Stimulated activated naive CD8-positive, alpha-beta T cell treated with anti-CD3 and anti-CD28 coated beads, Interleukin-15, Interleukin-2, amounts not matched to agents 100 ng/mL and 50 ng/mL, for 24 hours (primary cell): ENCODE data around the gene NUBP1.
A peak's percentile ranks its signal among the peaks of the same experiment; 100 is the strongest.

Experiments used
- H3K27ac Mint-ChIP-seq: one replicate; pipeline ENCODE4 v1.8.0; 2021; ENCODE audit warnings: mild to moderate bottlenecking, mixed read lengths
- H3K27me3 Mint-ChIP-seq: one replicate; pipeline ENCODE4 v1.8.0; 2021; ENCODE audit warnings: mixed read lengths
- H3K36me3 Mint-ChIP-seq: one replicate; pipeline ENCODE4 v1.8.0; 2021; ENCODE audit warnings: low read depth, mixed read lengths
- H3K4me1 Mint-ChIP-seq: one replicate; pipeline ENCODE4 v1.8.0; 2021; ENCODE audit warnings: low read depth, mixed read lengths
- H3K4me3 Mint-ChIP-seq: one replicate; pipeline ENCODE4 v1.8.0; 2021; ENCODE audit warnings: mild to moderate bottlenecking, mixed read lengths
- H3K9me3 Mint-ChIP-seq: one replicate; pipeline ENCODE4 v1.8.0; 2021; ENCODE audit warnings: mixed read lengths

NUBP1 gene

DNA sequence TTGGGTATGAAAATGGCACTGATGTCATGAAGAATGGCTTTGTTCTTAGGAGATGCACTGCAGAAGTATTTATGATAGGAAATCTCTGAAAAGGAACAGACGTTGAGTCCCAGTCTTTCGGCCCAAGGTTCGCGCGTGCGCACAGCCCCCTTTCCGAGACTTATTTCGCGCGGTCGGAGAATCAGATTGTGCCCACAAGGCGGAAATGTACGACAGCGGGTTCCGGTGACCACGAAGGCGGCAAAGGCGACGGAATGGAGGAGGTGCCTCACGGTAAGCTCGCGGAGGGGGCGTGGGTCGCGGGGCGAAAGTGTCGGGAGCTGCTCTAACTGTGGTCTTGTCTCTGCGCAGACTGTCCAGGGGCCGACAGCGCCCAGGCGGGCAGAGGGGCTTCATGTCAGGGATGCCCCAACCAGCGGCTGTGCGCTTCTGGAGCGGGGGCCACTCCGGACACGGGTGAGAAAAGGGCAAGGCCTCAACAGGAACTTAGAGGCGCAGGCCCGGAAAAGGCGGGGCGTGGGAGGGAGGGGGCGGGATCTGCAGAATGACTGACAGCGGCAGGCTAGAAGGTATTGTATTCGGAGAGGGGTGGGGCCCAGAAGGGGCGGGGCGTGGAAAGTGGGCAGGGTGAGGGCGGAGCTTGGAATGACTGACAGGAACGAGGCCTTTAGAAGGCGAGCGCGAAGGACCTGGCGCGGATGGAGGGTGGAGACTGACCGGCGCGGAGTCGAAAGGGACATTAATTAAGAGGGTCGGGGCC is at the start of gene NUBP1:
Gene NUBP1 (plus strand): TSS at position 233 of the 760 bp plus-strand sequence. CDS start 22 bp downstream, at position 255.
- Mint-ChIP-seq H3K27me3 (no peaks in the 10 kb centered on the region), H3K4me3 (peak within 1 kb of the TSS; percentile 88), H3K4me1 (peaks cover 49% of the 10 kb centered on the region), H3K36me3 (peaks cover 24% of the 10 kb centered on the region), H3K9me3 (no peaks in the 10 kb centered on the region), H3K27ac (peak within 1 kb of the TSS; percentile 99)

DNA sequence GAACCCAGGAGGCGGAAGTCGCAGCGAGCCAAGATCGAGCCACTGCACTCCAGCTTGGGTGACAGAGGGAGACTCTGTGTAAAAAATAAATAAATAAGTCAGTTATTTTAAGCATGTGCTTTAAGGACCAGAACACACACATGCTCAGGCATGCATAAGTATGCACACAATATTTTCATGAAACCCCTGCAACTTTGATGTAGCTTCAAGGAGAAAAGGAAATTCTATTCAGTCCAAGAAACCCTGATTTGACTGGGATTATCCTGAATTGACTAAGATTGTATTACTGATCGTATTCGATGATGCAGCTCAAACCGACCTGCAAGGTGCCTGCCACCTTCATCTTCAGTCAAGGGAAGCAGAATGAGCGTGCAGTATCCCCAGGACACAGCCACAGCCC is 49.8 kb upstream of the NUBP1 start:
- Mint-ChIP-seq H3K4me3 (no peak overlapping the region), H3K27ac (no peak overlapping the region), H3K36me3 (no peaks in the 10 kb centered on the region), H3K9me3 (no peaks in the 10 kb centered on the region), H3K4me1 (no peaks in the 10 kb centered on the region), H3K27me3 (peaks cover 31% of the 10 kb centered on the region)

DNA sequence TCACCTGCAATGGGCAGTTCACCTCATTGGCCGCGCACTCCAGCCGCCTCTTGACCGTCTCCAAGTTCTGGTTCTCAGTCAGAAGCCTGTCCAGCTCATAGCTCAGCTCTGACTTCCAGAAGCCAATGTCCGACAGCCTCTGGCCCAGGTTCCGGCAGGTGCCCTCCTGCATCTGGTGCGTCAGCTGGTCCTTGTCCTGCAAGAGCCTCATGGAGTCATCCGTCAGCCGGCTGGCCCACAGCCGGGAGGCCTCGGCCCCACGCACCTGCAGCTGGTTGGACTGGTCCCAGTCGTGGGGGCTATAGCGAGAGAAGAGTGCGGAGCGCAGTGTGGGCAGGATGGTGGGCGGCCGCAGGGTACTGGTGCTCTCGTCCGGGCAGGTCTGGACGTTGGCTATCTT is 49.3 kb upstream of the NUBP1 start:
- Mint-ChIP-seq H3K4me3 (no peak overlapping the region), H3K27me3 (peaks cover 31% of the 10 kb centered on the region), H3K27ac (no peak overlapping the region), H3K9me3 (no peaks in the 10 kb centered on the region), H3K4me1 (no peaks in the 10 kb centered on the region), H3K36me3 (no peaks in the 10 kb centered on the region)

DNA sequence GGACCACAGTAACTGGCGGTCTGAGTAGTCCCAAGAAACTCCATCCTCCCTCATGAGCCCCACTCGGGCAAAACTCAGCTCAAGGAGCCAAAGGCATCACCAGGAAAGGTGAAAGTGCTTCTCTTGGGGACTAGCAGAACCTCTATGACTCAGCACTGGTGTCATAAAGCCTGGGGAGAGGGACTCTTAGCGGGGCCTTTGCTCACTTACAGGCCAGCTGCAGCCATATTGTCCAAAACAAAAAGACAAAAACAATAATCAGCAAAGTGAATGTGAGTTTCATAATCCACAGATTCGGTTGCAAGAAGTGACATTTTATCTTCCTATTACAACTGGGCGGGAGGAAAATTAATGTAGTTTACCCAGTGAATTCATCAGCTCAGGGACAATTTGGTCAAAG is 48.8 kb upstream of the NUBP1 start, which contains the start of gene TEKT5:
Gene TEKT5 (minus strand): TSS at position 101 of the 400 bp plus-strand sequence. CDS start 57 bp downstream, at position 44.
- peaks cover 27% of the 10 kb centered on the region for H3K27me3 Mint-ChIP-seq
- no peak within 1 kb of the TSS for H3K27ac Mint-ChIP-seq

DNA sequence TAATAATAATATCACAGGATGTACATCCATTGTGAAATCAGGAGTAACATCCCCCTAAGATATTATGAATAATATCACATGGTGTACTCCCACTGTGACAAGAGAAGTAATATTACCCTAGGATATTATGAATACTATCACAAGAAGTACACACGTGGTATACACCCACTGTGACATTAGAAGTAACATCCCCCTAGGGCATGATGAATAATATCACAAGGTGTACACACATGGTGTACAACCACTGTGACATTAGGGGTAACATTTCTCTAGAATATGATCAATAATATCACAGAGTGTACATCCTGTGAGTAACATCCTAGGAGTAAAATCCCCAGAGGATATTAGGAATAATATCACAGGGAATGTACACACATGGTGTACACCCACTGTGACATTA is 43.9 kb upstream of the NUBP1 start:
- H3K4me3 Mint-ChIP-seq = no peak overlapping the region
- no peaks in the 10 kb centered on the region for H3K9me3 Mint-ChIP-seq
- no peaks in the 10 kb centered on the region for H3K36me3 Mint-ChIP-seq
- H3K4me1 Mint-ChIP-seq = no peaks in the 10 kb centered on the region
- H3K27ac Mint-ChIP-seq = no peak overlapping the region
- peaks cover 8% of the 10 kb centered on the region for H3K27me3 Mint-ChIP-seq

More for the DNA sequence above, 48.8 kb upstream of the NUBP1 start, which contains the start of gene TEKT5:
- Mint-ChIP-seq H3K36me3 (no peaks in the 10 kb centered on the region), H3K4me3 (no peak within 1 kb of the TSS), H3K9me3 (no peaks in the 10 kb centered on the region), H3K4me1 (no peaks in the 10 kb centered on the region)

DNA sequence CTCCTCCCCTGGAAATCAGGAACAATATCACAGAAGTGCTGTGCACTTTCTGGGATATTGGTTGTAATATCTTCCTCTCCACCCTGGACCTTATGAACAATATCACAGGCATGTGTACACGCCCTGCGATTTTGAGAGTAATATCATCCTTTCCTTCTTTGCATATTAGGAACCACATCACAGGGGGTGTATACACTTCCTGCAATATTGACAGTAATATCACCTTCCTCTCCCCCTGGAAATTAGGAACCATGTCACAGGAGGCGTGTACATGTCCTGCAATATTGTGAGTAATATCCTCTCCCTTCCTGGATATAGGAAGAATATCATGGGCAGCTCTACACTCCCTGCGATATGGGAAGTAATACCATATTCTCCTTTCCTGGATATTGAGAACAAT is 34.7 kb upstream of the NUBP1 start:
- Mint-ChIP-seq H3K27ac (no peak overlapping the region), H3K4me3 (no peak overlapping the region), H3K36me3 (no peaks in the 10 kb centered on the region), H3K4me1 (no peaks in the 10 kb centered on the region), H3K27me3 (peaks cover 11% of the 10 kb centered on the region), H3K9me3 (no peaks in the 10 kb centered on the region)

DNA sequence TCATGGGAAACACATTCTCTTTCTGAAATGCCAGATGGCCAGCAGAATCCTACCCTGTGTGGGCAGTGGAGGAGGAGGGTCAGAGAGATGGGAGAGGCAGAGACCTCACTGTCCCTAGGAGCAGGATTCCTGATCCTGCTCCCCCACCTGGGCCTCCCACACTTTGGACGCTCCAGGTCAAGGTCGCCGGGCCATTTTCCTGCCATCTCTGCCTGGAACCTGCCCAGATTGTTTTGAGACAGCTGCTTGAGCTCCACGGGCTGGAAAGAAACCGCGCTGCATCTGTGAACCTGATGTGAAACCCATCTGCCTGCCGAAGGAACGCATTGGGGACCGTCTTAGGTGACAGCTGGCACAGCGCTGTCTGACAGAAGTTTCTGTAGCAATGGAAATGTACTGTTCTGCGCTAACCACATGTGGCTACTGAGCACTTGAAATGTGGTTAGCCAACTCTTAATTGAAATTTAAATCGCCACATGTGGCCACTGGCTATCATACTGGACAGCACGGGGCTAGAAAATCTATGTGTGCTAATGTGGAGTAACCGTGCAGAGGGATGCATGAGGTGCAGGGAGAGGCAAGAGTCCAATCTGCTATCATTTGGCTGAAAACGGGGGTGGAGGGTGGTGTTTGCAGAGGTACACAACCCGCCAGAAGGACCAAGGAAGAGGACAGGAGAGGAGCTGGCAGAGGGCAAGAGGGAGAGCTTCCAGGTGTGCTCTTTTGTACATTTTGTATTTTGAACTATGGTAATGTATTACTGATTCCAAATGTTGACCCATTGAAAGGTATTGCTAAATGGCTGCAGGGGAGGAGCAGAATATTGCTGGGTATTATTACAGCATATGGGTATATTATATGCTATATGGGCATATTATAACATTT is 15.4 kb upstream of the NUBP1 start:
- H3K9me3 Mint-ChIP-seq = peaks cover 1% of the 10 kb centered on the region
- no peaks in the 10 kb centered on the region for H3K4me1 Mint-ChIP-seq
- H3K27ac Mint-ChIP-seq = no peak overlapping the region
- H3K27me3 Mint-ChIP-seq = no peaks in the 10 kb centered on the region
- no peak overlapping the region for H3K4me3 Mint-ChIP-seq
- H3K36me3 Mint-ChIP-seq = no peaks in the 10 kb centered on the region

DNA sequence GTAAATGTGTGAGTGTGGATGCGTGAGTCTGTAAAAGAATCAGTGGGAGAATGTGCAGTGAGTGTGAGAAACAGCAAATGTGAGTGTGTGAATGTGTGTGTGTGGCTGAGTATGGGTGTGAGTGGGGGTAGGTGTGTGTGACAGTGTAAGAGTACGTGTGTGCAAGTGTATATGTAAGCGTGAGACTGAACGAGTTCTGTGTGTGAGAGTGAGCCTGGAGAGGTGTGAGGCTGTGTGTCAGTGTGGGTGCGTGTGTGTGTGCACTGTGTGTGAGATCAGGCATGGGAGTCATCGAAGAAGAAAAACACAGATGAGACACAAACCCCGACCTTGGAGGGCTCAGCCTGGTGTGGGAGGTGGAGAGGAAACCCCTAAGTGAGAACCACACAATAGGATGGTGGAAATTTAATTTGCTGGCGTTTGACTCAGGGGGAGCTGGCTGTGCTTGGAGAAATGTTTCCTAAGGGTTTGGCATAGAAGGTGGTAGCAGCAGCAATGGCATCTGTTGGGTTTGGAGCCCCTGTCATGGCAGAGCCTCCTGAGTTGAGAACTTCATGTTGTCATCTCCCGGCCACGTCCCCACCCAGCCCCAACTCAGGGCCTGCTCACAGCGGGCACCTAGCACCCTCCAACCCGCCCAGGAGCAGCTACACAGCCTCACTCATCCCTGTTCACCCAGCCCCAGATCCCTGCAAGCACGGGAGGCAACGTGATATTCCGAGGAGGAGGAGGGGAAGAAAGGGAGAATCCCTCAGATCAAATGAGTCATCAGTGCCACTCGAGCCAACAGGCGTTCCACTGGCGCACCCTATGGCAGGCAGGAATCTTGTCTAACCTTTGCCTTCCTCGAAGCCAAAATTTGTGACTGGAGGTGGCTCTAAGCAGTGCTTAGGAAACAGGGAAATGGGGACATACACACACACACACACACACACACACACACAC is 14.3 kb upstream of the NUBP1 start:
- peaks cover 4% of the 10 kb centered on the region for H3K9me3 Mint-ChIP-seq
- H3K27ac Mint-ChIP-seq = no peak overlapping the region
- H3K4me1 Mint-ChIP-seq = no peaks in the 10 kb centered on the region
- H3K36me3 Mint-ChIP-seq = no peaks in the 10 kb centered on the region
- no peak overlapping the region for H3K4me3 Mint-ChIP-seq
- H3K27me3 Mint-ChIP-seq = no peaks in the 10 kb centered on the region

DNA sequence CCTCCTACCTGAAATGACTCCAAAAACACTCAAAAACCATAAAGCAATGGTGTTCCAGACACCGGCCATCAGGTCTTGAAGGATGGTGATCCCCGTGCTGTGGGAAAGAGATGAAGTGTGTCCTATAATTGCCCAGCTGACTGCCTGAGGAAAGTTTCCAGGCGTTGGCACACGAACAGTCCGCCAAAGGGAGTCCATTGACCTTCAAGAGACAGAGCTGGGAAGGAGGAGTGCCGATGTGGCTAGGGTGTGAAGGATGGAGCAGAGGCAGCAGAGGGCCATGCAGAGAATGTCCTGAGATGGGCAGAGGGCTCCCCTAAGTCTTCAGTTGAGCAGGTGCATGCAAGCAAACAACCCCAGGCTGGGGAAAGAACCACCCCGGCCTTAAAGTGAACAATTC is 11.9 kb upstream of the NUBP1 start:
- Mint-ChIP-seq H3K36me3 (no peaks in the 10 kb centered on the region), H3K27ac (no peak overlapping the region), H3K4me3 (no peak overlapping the region), H3K27me3 (no peaks in the 10 kb centered on the region), H3K4me1 (no peaks in the 10 kb centered on the region), H3K9me3 (peaks cover 4% of the 10 kb centered on the region)

DNA sequence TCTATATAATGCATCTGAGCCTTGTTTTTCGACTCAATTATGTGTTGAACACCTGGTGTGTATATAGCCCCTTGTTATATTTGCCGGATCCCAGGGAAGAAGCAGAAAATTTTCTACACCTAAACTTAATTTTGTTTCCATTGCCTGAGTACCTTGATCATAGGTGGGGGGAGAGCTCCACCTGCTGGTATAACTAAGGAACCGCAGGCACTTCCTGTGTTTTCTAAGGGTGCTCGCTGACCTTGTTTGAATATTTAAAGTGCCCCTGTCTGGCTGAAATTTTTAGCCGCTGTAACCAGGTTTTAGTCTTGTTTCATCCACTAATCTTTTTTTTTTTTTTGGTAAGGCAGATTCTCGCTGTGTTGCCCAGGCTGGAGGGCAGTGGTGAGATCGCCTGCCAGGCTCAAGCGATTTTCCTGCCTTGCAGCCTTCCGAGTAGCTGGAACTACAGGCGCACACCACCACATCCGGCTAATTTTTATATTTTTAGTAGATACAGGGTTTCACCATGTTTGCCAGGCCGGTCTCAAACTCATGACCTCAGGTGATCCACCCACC is 6.5 kb upstream of the NUBP1 start:
- Mint-ChIP-seq H3K4me1 (peaks cover 38% of the 10 kb centered on the region), H3K27me3 (no peaks in the 10 kb centered on the region), H3K9me3 (peaks cover 4% of the 10 kb centered on the region), H3K27ac (peak overlapping the region; percentile 56), H3K4me3 (peak overlapping the region; percentile 42), H3K36me3 (no peaks in the 10 kb centered on the region)

DNA sequence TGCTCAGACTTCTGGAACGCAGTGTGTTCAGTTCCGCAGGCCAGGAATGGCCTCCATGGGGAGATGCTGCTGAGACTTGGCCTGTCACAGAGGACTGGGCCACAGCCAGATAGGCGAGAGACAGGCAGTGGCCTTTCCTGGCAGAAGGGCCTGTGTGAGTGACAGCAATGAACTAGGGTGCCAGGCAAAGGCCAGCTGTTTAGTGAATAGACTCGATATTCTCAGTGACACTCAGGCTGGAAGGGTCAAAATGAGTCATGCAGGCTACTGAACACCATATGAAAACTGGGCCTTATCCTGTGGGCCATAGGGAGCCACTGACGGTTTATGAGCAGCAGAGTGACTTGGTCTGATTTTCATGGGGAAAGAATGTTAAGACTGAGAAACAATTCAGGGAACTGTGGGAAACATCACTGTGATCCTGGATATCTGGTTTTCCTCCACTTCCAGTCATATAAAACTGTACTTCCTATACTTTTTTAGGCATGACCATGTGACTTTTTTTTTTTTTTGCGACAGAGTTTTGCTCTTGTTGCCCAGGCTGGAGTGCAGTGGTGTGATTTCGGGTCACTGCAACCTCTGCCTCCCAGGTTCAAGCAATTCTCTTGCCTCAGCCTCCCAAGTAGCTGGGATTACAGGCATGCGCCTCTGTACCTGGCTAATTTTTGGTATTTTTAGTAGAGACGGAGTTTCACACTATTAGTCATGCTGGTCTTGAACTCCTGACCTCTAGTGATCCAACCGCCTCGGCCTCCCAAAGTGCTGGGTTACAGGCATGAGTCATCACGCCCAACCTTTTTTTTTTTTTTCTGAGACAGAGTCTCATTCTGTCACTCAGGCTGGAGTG is 5.2 kb upstream of the NUBP1 start:
- Mint-ChIP-seq H3K36me3 (no peaks in the 10 kb centered on the region), H3K27me3 (no peaks in the 10 kb centered on the region), H3K27ac (peak overlapping the region; percentile 58), H3K4me3 (no peak overlapping the region), H3K9me3 (peaks cover under 1% of the 10 kb centered on the region), H3K4me1 (peaks cover 43% of the 10 kb centered on the region)

DNA sequence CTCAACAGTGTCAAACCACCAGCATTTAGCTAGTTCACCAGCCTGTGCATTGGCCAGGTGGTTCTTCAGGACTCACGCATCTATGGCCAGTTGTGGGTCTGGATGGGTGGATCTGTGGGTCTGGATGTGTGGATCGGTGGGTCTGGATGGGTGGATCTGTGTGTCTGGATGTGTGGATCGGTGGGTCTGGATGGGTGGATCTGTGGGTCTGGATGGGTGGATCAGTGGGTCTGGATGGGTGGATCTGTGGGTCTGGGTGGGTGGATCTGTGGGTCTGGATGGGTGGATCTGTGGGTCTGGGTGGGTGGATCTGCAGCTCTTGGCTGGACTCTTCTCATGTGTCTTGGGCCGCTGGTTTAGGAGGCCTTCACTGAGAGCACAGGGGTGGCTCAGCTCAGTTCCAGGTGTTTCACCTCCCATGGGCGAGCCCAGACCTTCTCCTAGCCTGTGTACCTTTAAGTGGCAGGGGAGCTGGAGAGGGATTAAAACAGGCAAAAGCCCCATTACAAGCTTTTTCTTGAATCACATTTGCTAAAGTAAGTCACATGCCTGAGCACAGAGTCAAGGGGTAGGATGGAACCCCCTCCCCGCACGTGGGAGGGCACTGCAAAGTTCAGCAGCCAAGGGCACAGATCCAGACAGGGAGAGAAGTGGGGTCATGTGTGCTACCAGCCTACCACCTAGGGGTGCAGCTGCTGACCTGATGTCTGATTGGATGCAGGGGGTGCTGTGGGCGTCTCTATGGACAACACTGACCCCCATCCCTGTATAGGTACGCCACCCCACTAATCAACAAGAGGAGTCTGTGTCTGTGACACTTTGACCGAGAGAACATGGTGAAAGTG is 3.4 kb upstream of the NUBP1 start:
- H3K36me3 Mint-ChIP-seq = no peaks in the 10 kb centered on the region
- H3K4me1 Mint-ChIP-seq = peaks cover 54% of the 10 kb centered on the region

DNA sequence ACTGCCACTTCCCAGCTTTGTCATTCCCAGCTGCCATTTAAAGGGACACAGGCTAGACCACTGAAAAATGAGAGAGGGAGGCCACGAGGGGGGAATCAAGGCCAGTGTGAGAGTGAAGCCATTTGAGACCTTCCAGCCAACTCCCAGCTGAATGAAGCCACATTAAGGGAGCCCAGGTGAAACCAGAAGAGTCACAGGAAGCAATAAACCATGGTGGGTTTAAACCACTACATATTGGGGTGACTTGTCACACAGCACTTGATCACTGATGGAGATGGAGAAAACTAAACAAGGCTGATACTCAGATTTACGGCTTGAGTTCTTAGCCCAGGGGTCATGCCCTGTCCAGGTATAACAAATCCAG is 2.8 kb upstream of the NUBP1 start:
- no peak overlapping the region for H3K27ac Mint-ChIP-seq
- peaks cover 59% of the 10 kb centered on the region for H3K4me1 Mint-ChIP-seq

More for the DNA sequence above, 3.4 kb upstream of the NUBP1 start:
- H3K9me3 Mint-ChIP-seq = no peaks in the 10 kb centered on the region
- H3K4me3 Mint-ChIP-seq = no peak overlapping the region
- no peak overlapping the region for H3K27ac Mint-ChIP-seq
- no peaks in the 10 kb centered on the region for H3K27me3 Mint-ChIP-seq

More for the DNA sequence above, 2.8 kb upstream of the NUBP1 start:
- Mint-ChIP-seq H3K36me3 (peaks cover 5% of the 10 kb centered on the region), H3K9me3 (no peaks in the 10 kb centered on the region), H3K4me3 (no peak overlapping the region), H3K27me3 (no peaks in the 10 kb centered on the region)
